HepG2 (cell line): ENCODE measurements around the gene MPC1. TPM values are rescaled to one million over a fixed set of nuclear protein-coding genes. Genes with fewer than 3 reads are reported as not detected.
A peak's percentile ranks its signal among the peaks of the same experiment; 100 is the strongest.

Source experiments
- ATRX ChIP-seq: sonication (generic); formaldehyde crosslinking; IDR thresholded peaks from 2 replicates; pipeline ENCODE4 v1.4.0; 2020; ENCODE audit warnings: missing genetic modification reagents, borderline replicate concordance
- CREM ChIP-seq, 2 experiments: sonication (generic) in 1 of 2; formaldehyde crosslinking in 1 of 2; IDR thresholded peaks; 2 replicates each; pipeline versions ENCODE4 v1.4.0 to v1.6.1; 2016 to 2020; ENCODE audit warnings: antibody characterized with exemption in 1 of 2, mild to moderate bottlenecking in 1 of 2, missing genetic modification reagents in 1 of 2
- FOSL2 ChIP-seq: sonication (generic); formaldehyde crosslinking; IDR thresholded peaks from 2 replicates; pipeline ENCODE4 v1.4.0; 2020; ENCODE audit warnings: missing genetic modification reagents
- FOXP1 ChIP-seq, 2 experiments: fragments of 450-650 bp in 1 of 2; IDR thresholded peaks; 2 replicates each; pipeline ENCODE4 v1.6.1; 2017 to 2018; ENCODE audit warnings: antibody characterized with exemption in 1 of 2
- HMGXB3 ChIP-seq: sonication (generic); formaldehyde crosslinking; IDR thresholded peaks from 2 replicates; pipeline ENCODE4 v1.4.0; 2020; ENCODE audit warnings: missing genetic modification reagents, borderline replicate concordance
- HOXA3 ChIP-seq: sonication (generic); formaldehyde crosslinking; IDR thresholded peaks from 2 replicates; pipeline ENCODE4 v1.5.0; 2020; ENCODE audit warnings: missing genetic modification reagents
- JUN ChIP-seq: sonication (generic); formaldehyde crosslinking; IDR thresholded peaks from 2 replicates; pipeline ENCODE4 v1.4.0; 2020; ENCODE audit warnings: mild to moderate bottlenecking, missing genetic modification reagents
- KAT2B ChIP-seq: fragments of 150-350 bp; IDR thresholded peaks from 2 replicates; pipeline ENCODE4 v1.6.1; 2014; ENCODE audit warnings: low read depth, low read length, borderline replicate concordance
- MEIS2 ChIP-seq: sonication (generic); formaldehyde crosslinking; IDR thresholded peaks from 2 replicates; pipeline ENCODE4 v1.9.0; 2021; ENCODE audit warnings: mild to moderate bottlenecking, missing genetic modification reagents
- NFKB2 ChIP-seq: sonication (generic); formaldehyde crosslinking; IDR thresholded peaks from 2 replicates; pipeline ENCODE4 v1.4.0; 2020; ENCODE audit warnings: missing genetic modification reagents, borderline replicate concordance
- RARG ChIP-seq: sonication (generic); formaldehyde crosslinking; IDR thresholded peaks from 2 replicates; pipeline ENCODE4 v1.4.0; 2020; ENCODE audit warnings: low read depth, mild to moderate bottlenecking, missing genetic modification reagents
- SOX13 ChIP-seq, 3 experiments: fragments of 450-650 bp in 1 of 3; sonication (generic) in 1 of 3; formaldehyde crosslinking in 1 of 3; IDR thresholded peaks in 2 of 3; conservative IDR thresholded peaks in 1 of 3; 2 replicates each; pipeline versions ENCODE4 v1.5.0 to v1.6.1; 2016 to 2020; ENCODE audit warnings: antibody characterized with exemption in 1 of 3, mild to moderate bottlenecking in 1 of 3, missing compliant biosample characterization in 1 of 3, missing genetic modification reagents in 1 of 3, moderate library complexity in 1 of 3
- ZFAT ChIP-seq: sonication (generic); formaldehyde crosslinking; conservative IDR thresholded peaks from 2 replicates; pipeline ENCODE4 v1.8.1; 2023; ENCODE audit warnings: missing genetic modification reagents, inconsistent platforms
- ZKSCAN1 ChIP-seq: fragments of 150-350 bp; IDR thresholded peaks from 2 replicates; pipeline ENCODE4 v1.6.1; 2014; ENCODE audit warnings: low read length
- ZNF572 ChIP-seq: sonication (generic); formaldehyde crosslinking; IDR thresholded peaks from 2 replicates; pipeline ENCODE4 v1.5.1; 2020; ENCODE audit warnings: mild to moderate bottlenecking, missing genetic modification reagents
- ZNF615 ChIP-seq: sonication (generic); formaldehyde crosslinking; IDR thresholded peaks from 2 replicates; pipeline ENCODE4 v1.5.0; 2020; ENCODE audit warnings: mild to moderate bottlenecking, missing genetic modification reagents, borderline replicate concordance
- ZNF646 ChIP-seq: sonication (generic); formaldehyde crosslinking; IDR thresholded peaks from 2 replicates; pipeline ENCODE4 v1.9.0; 2021; ENCODE audit warnings: mild to moderate bottlenecking, missing genetic modification reagents
- ZZZ3 ChIP-seq: sonication (generic); formaldehyde crosslinking; IDR thresholded peaks from 2 replicates; pipeline ENCODE4 v1.4.0; 2020; ENCODE audit warnings: missing genetic modification reagents, mild to moderate bottlenecking, borderline replicate concordance
- polyA plus RNA-seq, 8 experiments: library from polyadenylated mRNA; depleted of rRNA in 3 of 8; stranded (reverse) in 7 of 8; unstranded in 1 of 8; fragments of >200 nt; fragmentation: Illumina TruSeq in 4 of 8; extraction: Trizol in 4 of 8; gene quantifications; 2 replicates each; pipeline versions ENCODE4 v1.2.1 to v1.2.3, GENCODE V29; 2011 to 2016; ENCODE audit warnings: low read depth in 4 of 8, missing spikeins in 1 of 8, mixed read lengths in 1 of 8; ENCODE audit not compliant: insufficient read depth in 1 of 8
- total RNA-seq, 5 experiments: library from RNA; depleted of rRNA; stranded (reverse); fragments of >200 nt; fragmentation: Illumina TruSeq; extraction: Trizol; gene quantifications; 2 replicates each; pipeline ENCODE4 v1.2.3, GENCODE V29; 2016; ENCODE audit warnings: low read depth in 1 of 5

MPC1 gene
- total and polyA plus RNA-seq, 2 of the 13 experiments (the other 11 are each of a cell fraction or from before 2014, with no cell fraction given): 189 to 214 TPM

- TF ChIP-seq HMGXB3 (CRISPR knock-in tag): 0 out of 2 replicates have a peak, but pooled peaks have one; percentile 62
- TF ChIP-seq JUN (CRISPR knock-in tag): peak; percentile 56; the same call in 1 of the 2 replicates
- TF ChIP-seq ZNF646 (CRISPR knock-in tag): no peak
- no peak for TF ChIP-seq FOXP1 (IDR thresholded peaks at IDR 0.05)
- no peak for TF ChIP-seq FOXP1 (CRISPR knock-in tag; IDR thresholded peaks at IDR 0.05)
- no peak for TF ChIP-seq ZKSCAN1
- peak; percentile 52; the same call in 1 of the 2 replicates for TF ChIP-seq NFKB2 (CRISPR knock-in tag)
- no peak for TF ChIP-seq KAT2B
- 0 out of 2 replicates have a peak, but pooled peaks have one; percentile 79 for TF ChIP-seq ZNF572 (CRISPR knock-in tag)
- TF ChIP-seq ZNF615 (CRISPR knock-in tag): no peak
- peak; percentile 76; the same call in 1 of the 2 replicates for TF ChIP-seq MEIS2 (CRISPR knock-in tag)
- TF ChIP-seq ZFAT: no peak
- TF ChIP-seq CREM (IDR thresholded peaks at IDR 0.05): no peak
- TF ChIP-seq CREM (CRISPR knock-in tag; IDR thresholded peaks at IDR 0.05): no peak
- TF ChIP-seq RARG (CRISPR knock-in tag): no peak
- TF ChIP-seq ATRX: no peak
- no peak for TF ChIP-seq ZZZ3 (CRISPR knock-in tag)
- TF ChIP-seq SOX13 (IDR thresholded peaks at IDR 0.05): no peak
- TF ChIP-seq SOX13 (CRISPR knock-in tag; conservative IDR thresholded peaks at IDR 0.05 in 1 of 2, IDR thresholded peaks at IDR 0.05 in 1 of 2): peak in 1 of 2 experiments; percentile 47; a peak in 2 of 4 replicates
- peak; percentile 61 for TF ChIP-seq FOSL2 (CRISPR knock-in tag)
- peak; percentile 83 for TF ChIP-seq HOXA3 (CRISPR knock-in tag)
Observed at GRCh38 chr6:166381733-166382499, 824 bp downstream of the MPC1 start (continued).
